Adrenal gland (tissue), 5 donors: ENCODE measurements around the gene AXIN2.

Source experiments
- CTCF ChIP-seq, 6 experiments: fragments of 450-650 bp in 4 of 6; fragments of 200-600 bp in 2 of 6; sonication (generic) in 1 of 6; IDR thresholded peaks; 1 replicate in 5 of 6; 2 replicates in 1 of 6; pipeline versions ENCODE4 v1.5.1 to v1.8.0; 2016 to 2021; ENCODE audit warnings: antibody characterized with exemption in 6 of 6, mild to moderate bottlenecking in 2 of 6, moderate library complexity in 1 of 6
- POLR2A ChIP-seq, 2 donors: fragments of 450-650 bp; IDR thresholded peaks; one replicate each; pipeline ENCODE4 v1.6.1; 2017; ENCODE audit warnings: antibody characterized with exemption in 2 of 2, mild to moderate bottlenecking in 2 of 2, moderate library complexity in 1 of 2
- donor health status: DM: no; HTN: no; CAD: no.

- no peak for TF ChIP-seq POLR2A (IDR thresholded peaks at IDR 0.05)
- no peak for TF ChIP-seq CTCF (IDR thresholded peaks at IDR 0.05)
Measured at GRCh38 chr17:65558683-65559460, 2.6 kb downstream of the AXIN2 start.
